ENCODE results near the gene NCCRP1. TPM values are rescaled to one million over a fixed set of nuclear protein-coding genes. Genes with fewer than 3 reads are reported as not detected.

Gene NCCRP1
- total and polyA plus RNA-seq, 2 experiments from 2014 or later: 2.5 to 7.0 TPM

- no peak for DNase-seq (ENCODE audit: low spot score)
These were observed 11.5 kb downstream of the NCCRP1 start for GRCh38 chr19:39208175-39208795.

GRCh38 chr19:39209196-39209595 lies 12.4 kb downstream of the NCCRP1 start:
- Histone ChIP-seq H3K27me3 (no peaks in the 10 kb centered on the region), H3K4me2 (no peak overlapping the region), H4K20me1 (ENCODE audit: insufficient read depth, poor library complexity, severe bottlenecking) (no peaks in the 10 kb centered on the region), H3K9me3 (ENCODE audit: low read depth) (no peaks in the 10 kb centered on the region), H3K27ac (no peak overlapping the region), H2AFZ (no peak overlapping the region), H3K4me1 (ENCODE audit: insufficient read depth) (no peaks in the 10 kb centered on the region), H3K79me2 (no peaks in the 10 kb centered on the region), H3K36me3 (replicated peaks; ENCODE audit: insufficient read depth, low read depth) (no peaks in the 10 kb centered on the region), H3K4me3 (no peak overlapping the region), H3K9me2 (replicated peaks; ENCODE audit: insufficient read depth) (no peaks in the 10 kb centered on the region)
- WGBS (ENCODE audit: low lambda C conversion rate, missing lambda C conversion rate): 83% methylated on average over 7 of the region's 7 CpGs
- DNase-seq (ENCODE audit: low spot score): no peak
- TF ChIP-seq EZH2 (IDR thresholded peaks at IDR 0.05; ENCODE audit: borderline replicate concordance) (no peak), EZH2phosphoT487 (IDR thresholded peaks at IDR 0.05; ENCODE audit: low read depth, severe bottlenecking, unreplicated experiment) (no peak), CTCF (IDR thresholded peaks at IDR 0.05; ENCODE audit: poor library complexity) (no peak)

More at GRCh38 chr19:39208175-39208795, 11.5 kb downstream of the NCCRP1 start:
- no peak for TF ChIP-seq EZH2phosphoT487 (IDR thresholded peaks at IDR 0.05; ENCODE audit: low read depth, severe bottlenecking, unreplicated experiment)
- TF ChIP-seq EZH2 (IDR thresholded peaks at IDR 0.05; ENCODE audit: borderline replicate concordance): no peak
- no peak for TF ChIP-seq CTCF (IDR thresholded peaks at IDR 0.05; ENCODE audit: poor library complexity)
- H3K79me2 ChIP-seq: no peaks in the 10 kb centered on the region
- H4K20me1 ChIP-seq (ENCODE audit: insufficient read depth, poor library complexity, severe bottlenecking): no peaks in the 10 kb centered on the region
- no peak overlapping the region for H3K27ac ChIP-seq
- no peaks in the 10 kb centered on the region for H3K9me3 ChIP-seq (ENCODE audit: low read depth)
- H3K4me1 ChIP-seq (ENCODE audit: insufficient read depth): no peaks in the 10 kb centered on the region
- no peak overlapping the region for H3K4me3 ChIP-seq
- no peak overlapping the region for H3K4me2 ChIP-seq
- WGBS (ENCODE audit: low lambda C conversion rate, missing lambda C conversion rate): 84% methylated on average over 8 of the region's 9 CpGs
- H3K36me3 ChIP-seq (replicated peaks; ENCODE audit: insufficient read depth, low read depth): no peaks in the 10 kb centered on the region
- no peaks in the 10 kb centered on the region for H3K9me2 ChIP-seq (replicated peaks; ENCODE audit: insufficient read depth)
- no peaks in the 10 kb centered on the region for H3K27me3 ChIP-seq
- H2AFZ ChIP-seq: no peak overlapping the region

- Histone ChIP-seq H3K79me2 (no peaks in the 10 kb centered on the region), H3K9me2 (replicated peaks; ENCODE audit: insufficient read depth) (no peaks in the 10 kb centered on the region), H3K27ac (no peak overlapping the region), H3K4me1 (ENCODE audit: insufficient read depth) (no peaks in the 10 kb centered on the region), H3K36me3 (replicated peaks; ENCODE audit: insufficient read depth, low read depth) (no peaks in the 10 kb centered on the region), H4K20me1 (ENCODE audit: insufficient read depth, poor library complexity, severe bottlenecking) (no peaks in the 10 kb centered on the region), H3K27me3 (no peaks in the 10 kb centered on the region), H3K4me3 (no peak overlapping the region), H3K4me2 (no peak overlapping the region), H3K9me3 (ENCODE audit: low read depth) (no peaks in the 10 kb centered on the region), H2AFZ (no peak overlapping the region)
- no peak for DNase-seq (ENCODE audit: low spot score)
- WGBS (ENCODE audit: low lambda C conversion rate, missing lambda C conversion rate): 76% methylated on average over 12 of the region's 13 CpGs
- TF ChIP-seq EZH2 (IDR thresholded peaks at IDR 0.05; ENCODE audit: borderline replicate concordance): no peak
- TF ChIP-seq EZH2phosphoT487 (IDR thresholded peaks at IDR 0.05; ENCODE audit: low read depth, severe bottlenecking, unreplicated experiment): no peak
- TF ChIP-seq CTCF (IDR thresholded peaks at IDR 0.05; ENCODE audit: poor library complexity): no peak
These were observed 15.1 kb downstream of the NCCRP1 start for GRCh38 chr19:39211731-39212374.

All from hepatocyte (in vitro differentiated cells).